ENCODE results near the gene IRF4. TPM values are rescaled to one million over a fixed set of nuclear protein-coding genes. Genes with fewer than 3 reads are reported as not detected.
A peak's percentile ranks its signal among the peaks of the same experiment; 100 is the strongest.

IRF4 gene
- 10 to 100 TPM; 39.2 to 91.3 (median 52.0) TPM for total RNA-seq
- polyA plus RNA-seq = 10 to 100 TPM in 2 of 3 donors, 1 to 10 TPM in 1; 8.7 to 11.9 (median 11.2) TPM
- long read RNA-seq, donor 1 = 0 reads
- long read RNA-seq, donor 2 = 0 reads

- H3K4me3 ChIP-seq = peak within 1 kb of the TSS; percentile 33 to 91 (median 67)
- H3K27me3 ChIP-seq (replicated peaks in 1 of 7) = peaks cover 0 to 83% (median 41%) of the 10 kb centered on the region in 7 donors
These were observed at the start of gene IRF4 for GRCh38 chr6:391559-392440. TSS of gene IRF4 (plus strand) at chr6:391752. CDS start at chr6:393153, 1,401 bp downstream.

GRCh38 chr6:341914-342831 lies 49.4 kb upstream of the IRF4 start:
- DNase-seq = peak; percentile 80
- Histone ChIP-seq H3K27ac (peak overlapping the region in 3 of 8 donors; percentile 72 to 84 (median 75)), H3K9me3 (no peaks in the 10 kb centered on the region), H3K4me1 (peaks cover 39 to 74% (median 67%) of the 10 kb centered on the region in 6 donors), H3K4me3 (no peak overlapping the region), H3K27me3 (replicated peaks in 1 of 7) (no peaks in the 10 kb centered on the region), H3K36me3 (peaks cover 0 to 11% (median 0%) of the 10 kb centered on the region in 6 donors)
- intact Hi-C loops (cut with DNase I; ENCODE audit: low total_unique reads) = no loop called here
- 65 to 74% (median 72%) methylated on average over 16 of the region's 16 CpGs for WGBS, 5 donors
- peak in 1 of 3 donors; percentile 4 for TF ChIP-seq POLR2A (IDR thresholded peaks at IDR 0.05)
- TF ChIP-seq, protein P1, sequence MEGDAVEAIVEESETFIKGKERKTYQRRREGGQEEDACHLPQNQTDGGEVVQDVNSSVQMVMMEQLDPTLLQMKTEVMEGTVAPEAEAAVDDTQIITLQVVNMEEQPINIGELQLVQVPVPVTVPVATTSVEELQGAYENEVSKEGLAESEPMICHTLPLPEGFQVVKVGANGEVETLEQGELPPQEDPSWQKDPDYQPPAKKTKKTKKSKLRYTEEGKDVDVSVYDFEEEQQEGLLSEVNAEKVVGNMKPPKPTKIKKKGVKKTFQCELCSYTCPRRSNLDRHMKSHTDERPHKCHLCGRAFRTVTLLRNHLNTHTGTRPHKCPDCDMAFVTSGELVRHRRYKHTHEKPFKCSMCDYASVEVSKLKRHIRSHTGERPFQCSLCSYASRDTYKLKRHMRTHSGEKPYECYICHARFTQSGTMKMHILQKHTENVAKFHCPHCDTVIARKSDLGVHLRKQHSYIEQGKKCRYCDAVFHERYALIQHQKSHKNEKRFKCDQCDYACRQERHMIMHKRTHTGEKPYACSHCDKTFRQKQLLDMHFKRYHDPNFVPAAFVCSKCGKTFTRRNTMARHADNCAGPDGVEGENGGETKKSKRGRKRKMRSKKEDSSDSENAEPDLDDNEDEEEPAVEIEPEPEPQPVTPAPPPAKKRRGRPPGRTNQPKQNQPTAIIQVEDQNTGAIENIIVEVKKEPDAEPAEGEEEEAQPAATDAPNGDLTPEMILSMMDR (IDR thresholded peaks at IDR 0.05 in 8 of 11, conservative IDR thresholded peaks at IDR 0.05 in 3 of 11) = no peak
- peak; percentile 9 to 37 (median 19) for TF ChIP-seq POLR2AphosphoS5 (IDR thresholded peaks at IDR 0.05)

More at GRCh38 chr6:391559-392440, at the start of gene IRF4:
- Histone ChIP-seq H3K9me3 (no peaks in the 10 kb centered on the region), H3K27ac (peak within 1 kb of the TSS; percentile 51 to 90 (median 84)), H3K4me1 (peaks cover 9 to 69% (median 45%) of the 10 kb centered on the region in 6 donors), H3K36me3 (peaks cover 0 to 24% (median 4%) of the 10 kb centered on the region in 6 donors)
- peak in 2 of 3 donors; percentile 82 to 84 for TF ChIP-seq POLR2A (IDR thresholded peaks at IDR 0.05)
- peak; percentile 93 to 99 (median 97) for TF ChIP-seq POLR2AphosphoS5 (IDR thresholded peaks at IDR 0.05)
- TF ChIP-seq, protein P1 (IDR thresholded peaks at IDR 0.05 in 8 of 11, conservative IDR thresholded peaks at IDR 0.05 in 3 of 11) = no peak
- 1 to 2% (median 2%) methylated on average over 45 to 82 of the region's 82 CpGs for WGBS, 5 donors
- DNase-seq = peak; percentile 89
- intact Hi-C loops (cut with DNase I; ENCODE audit: low total_unique reads) = no loop called here

- peaks cover 33 to 74% (median 67%) of the 10 kb centered on the region in 6 donors for H3K4me1 ChIP-seq
- TF ChIP-seq, protein P1 (IDR thresholded peaks at IDR 0.05 in 8 of 11, conservative IDR thresholded peaks at IDR 0.05 in 3 of 11) = no peak
- no peak for TF ChIP-seq POLR2AphosphoS5 (IDR thresholded peaks at IDR 0.05)
- no peak for TF ChIP-seq POLR2A (IDR thresholded peaks at IDR 0.05)
- H3K4me3 ChIP-seq = no peak overlapping the region
- intact Hi-C loops (cut with DNase I; ENCODE audit: low total_unique reads) = no loop called here
- peaks cover 0 to 17% (median under 1%) of the 10 kb centered on the region in 6 donors for H3K36me3 ChIP-seq
- DNase-seq = peak; percentile 77
- peak overlapping the region in 1 of 8 donors; percentile 41 for H3K27ac ChIP-seq
- H3K9me3 ChIP-seq = no peaks in the 10 kb centered on the region
- WGBS, 5 donors = 68 to 89% (median 87%) methylated on average over 8 of the region's 8 CpGs
- H3K27me3 ChIP-seq (replicated peaks in 1 of 7) = no peaks in the 10 kb centered on the region
These were observed 48.7 kb upstream of the IRF4 start for GRCh38 chr6:342832-343179.
